GM18526 (cell line): ENCODE measurements around the gene HDAC3.

Experiments used
- POLR2A ChIP-seq: IDR thresholded peaks from 3 replicates; pipeline ENCODE4 v1.6.1; 2011; ENCODE audit not compliant: insufficient read length; ENCODE audit errors: extremely low read depth

Gene HDAC3

GRCh38 chr5:141668601-141669265 is 32.1 kb upstream of the HDAC3 start:
- TF ChIP-seq POLR2A: no peak

GRCh38 chr5:141665995-141666940 is 29.6 kb upstream of the HDAC3 start:
- no peak for TF ChIP-seq POLR2A

GRCh38 chr5:141664733-141665461 is 28.2 kb upstream of the HDAC3 start:
- TF ChIP-seq POLR2A: no peak

- TF ChIP-seq POLR2A: no peak
Measured at GRCh38 chr5:141663506-141663905, 26.9 kb upstream of the HDAC3 start.

- no peak for TF ChIP-seq POLR2A
Measured at GRCh38 chr5:141662028-141662427, 25.4 kb upstream of the HDAC3 start.

- TF ChIP-seq POLR2A: no peak
Measured at GRCh38 chr5:141657937-141658545, 21.4 kb upstream of the HDAC3 start.

- no peak for TF ChIP-seq POLR2A
Measured at GRCh38 chr5:141657404-141657803, 20.8 kb upstream of the HDAC3 start.

- TF ChIP-seq POLR2A: no peak
Measured at GRCh38 chr5:141656396-141656795, 19.7 kb upstream of the HDAC3 start.

- no peak for TF ChIP-seq POLR2A
Measured at GRCh38 chr5:141655020-141655419, 18.4 kb upstream of the HDAC3 start.

- TF ChIP-seq POLR2A: no peak
Measured at GRCh38 chr5:141654298-141654697, 17.6 kb upstream of the HDAC3 start.

GRCh38 chr5:141651728-141652105 is 15.1 kb upstream of the HDAC3 start:
- TF ChIP-seq POLR2A: no peak

GRCh38 chr5:141650851-141651727 is 14.4 kb upstream of the HDAC3 start, which contains the start of gene FCHSD1:
TSS of gene FCHSD1 (minus strand) at chr5:141651418. CDS start at chr5:141651368, 50 bp downstream.
- peak; percentile 55 for TF ChIP-seq POLR2A

- TF ChIP-seq POLR2A: no peak
Measured at GRCh38 chr5:141649972-141650371, 13.3 kb upstream of the HDAC3 start.

- TF ChIP-seq POLR2A: no peak
Measured at GRCh38 chr5:141649056-141649688, 12.5 kb upstream of the HDAC3 start.
